Central memory CD4-positive, alpha-beta T cell (primary cell): ENCODE measurements around the gene FAM78A.

Source experiments
- DNase-seq: peaks from one replicate; pipeline ENCODE4 v3.0.0; 2022

Gene FAM78A

GRCh38 chr9:131302244-131303075 is 26.1 kb upstream of the FAM78A start:
- DNase-seq, result no peak

DNA sequence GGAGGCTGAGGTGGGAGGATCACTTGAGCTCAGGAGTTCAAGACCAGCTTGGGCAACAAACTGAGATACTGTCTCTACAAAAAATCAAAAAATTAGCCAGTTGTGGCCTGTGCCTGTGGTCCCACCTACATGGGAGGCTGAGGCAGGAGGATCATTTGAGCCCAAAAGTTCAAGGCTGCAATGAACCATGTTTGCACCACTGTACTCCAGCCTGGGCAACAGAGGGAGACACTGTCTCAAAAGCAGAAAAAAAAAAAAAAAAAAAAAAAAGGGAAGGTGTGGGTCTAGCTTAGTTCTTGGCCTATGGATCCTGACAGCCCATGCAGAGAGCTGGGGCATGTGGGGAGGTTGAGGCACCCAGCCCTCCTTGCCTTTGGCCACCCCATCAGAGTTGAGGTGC is 24.1 kb upstream of the FAM78A start:
- no peak for DNase-seq

- DNase-seq, result no peak
Observed at GRCh38 chr9:131299961-131300347, 23.6 kb upstream of the FAM78A start.

GRCh38 chr9:131299346-131299960 is 23.1 kb upstream of the FAM78A start:
- no peak for DNase-seq

DNA sequence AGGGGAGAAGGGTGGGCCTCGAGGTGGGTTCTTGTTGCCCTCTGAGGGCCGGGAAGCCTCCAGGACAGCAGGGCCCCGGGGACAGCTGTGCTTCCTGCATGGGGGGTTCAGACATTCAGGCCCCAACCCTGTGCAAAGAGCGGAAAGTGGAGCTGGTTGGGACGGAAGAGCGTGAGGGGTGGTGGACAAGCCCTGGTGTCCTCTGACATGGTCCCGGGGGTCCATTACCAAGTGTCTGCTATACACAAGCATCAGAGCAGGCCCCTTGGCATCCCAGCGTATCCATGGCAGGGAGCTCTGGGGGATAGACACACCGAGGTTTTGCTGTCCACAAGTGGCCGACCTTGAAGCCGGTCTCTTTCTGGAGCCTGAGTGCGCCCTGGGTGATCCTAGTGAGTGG is 22.5 kb upstream of the FAM78A start:
- no peak for DNase-seq

GRCh38 chr9:131298341-131298740 is 22.0 kb upstream of the FAM78A start:
- DNase-seq, result no peak

DNA sequence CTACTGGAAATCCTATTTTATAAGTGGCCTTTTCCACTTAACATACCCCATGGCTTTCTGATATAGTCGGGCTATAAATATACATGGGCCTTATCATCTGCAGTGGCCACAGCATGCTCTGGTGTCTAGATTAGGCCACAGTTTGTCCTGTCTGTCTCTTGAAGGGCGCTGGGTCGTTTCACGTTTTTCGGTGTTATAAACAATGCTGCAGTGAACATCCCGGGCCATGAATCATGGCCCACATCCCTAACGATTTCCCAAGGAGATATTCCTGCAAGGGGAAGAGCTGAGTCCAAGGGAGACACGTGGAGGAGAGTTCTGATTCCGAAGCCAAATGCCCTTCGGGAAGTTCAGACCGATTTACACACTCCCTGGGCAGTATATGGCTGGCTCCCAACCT is 21.6 kb upstream of the FAM78A start:
- no peak for DNase-seq

DNA sequence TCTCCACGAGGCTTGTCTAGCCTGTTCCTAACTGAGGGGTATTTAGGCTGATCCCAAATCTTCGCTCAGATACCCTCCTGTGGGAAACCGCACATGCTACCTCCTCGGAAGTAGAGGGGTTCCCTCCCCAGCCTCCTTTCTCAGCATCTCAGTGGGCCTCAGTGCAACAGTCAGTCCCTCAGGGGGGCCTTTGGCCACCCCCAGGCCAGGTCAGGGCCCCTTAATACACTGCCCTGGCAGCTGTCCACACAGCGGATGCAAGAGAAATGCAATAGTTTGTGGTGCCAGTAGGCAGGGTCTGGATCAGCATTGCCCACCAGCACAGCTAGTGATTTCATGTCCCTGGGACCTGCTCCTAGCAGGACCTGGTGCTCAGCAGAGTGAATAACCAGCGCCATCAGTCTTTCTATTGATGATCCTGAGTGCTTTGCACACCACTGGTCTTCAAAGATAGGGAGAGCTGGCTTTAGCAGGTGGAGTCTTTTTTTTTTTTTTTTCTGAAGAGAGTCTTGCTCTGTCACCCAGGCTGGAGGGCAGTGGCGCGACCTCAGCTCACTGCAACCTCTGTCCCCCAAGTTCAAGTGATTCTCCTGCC is 20.7 kb upstream of the FAM78A start:
- DNase-seq, result no peak

GRCh38 chr9:131296460-131296859 is 20.1 kb upstream of the FAM78A start:
- no peak for DNase-seq

- DNase-seq, result no peak
Observed at GRCh38 chr9:131292937-131293336, 16.6 kb upstream of the FAM78A start.

GRCh38 chr9:131291795-131292315 is 15.5 kb upstream of the FAM78A start:
- DNase-seq, result no peak

DNA sequence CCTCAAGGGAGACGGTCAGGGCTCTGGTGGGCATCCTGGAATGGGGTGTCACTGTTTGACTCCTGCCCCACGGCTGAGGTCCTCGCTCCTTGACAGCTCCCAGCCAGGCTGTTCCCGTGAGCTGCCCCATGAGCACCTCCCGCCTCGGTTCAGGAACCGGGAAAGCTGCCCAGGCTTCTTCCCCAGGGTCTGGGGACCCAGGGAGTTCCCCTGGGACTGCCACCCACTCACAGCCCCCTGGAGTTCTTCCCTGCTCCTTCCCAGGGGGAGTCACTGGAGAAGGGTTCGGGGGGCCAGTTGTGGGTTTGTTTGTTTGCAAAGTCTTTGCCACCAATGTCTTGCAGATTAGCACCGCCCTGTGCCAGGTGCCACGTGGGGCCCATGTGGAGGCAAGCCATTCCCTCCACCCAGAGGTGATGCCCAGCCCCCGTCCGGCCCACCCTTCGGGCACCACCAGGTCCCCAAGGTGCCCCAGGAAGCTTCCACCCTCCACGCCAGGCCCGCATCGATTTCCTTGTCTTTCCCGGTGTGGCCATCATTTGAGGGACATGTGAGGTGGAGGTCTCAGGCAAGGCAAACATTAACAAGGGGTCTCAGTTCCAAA is 14.6 kb upstream of the FAM78A start:
- no peak for DNase-seq

DNA sequence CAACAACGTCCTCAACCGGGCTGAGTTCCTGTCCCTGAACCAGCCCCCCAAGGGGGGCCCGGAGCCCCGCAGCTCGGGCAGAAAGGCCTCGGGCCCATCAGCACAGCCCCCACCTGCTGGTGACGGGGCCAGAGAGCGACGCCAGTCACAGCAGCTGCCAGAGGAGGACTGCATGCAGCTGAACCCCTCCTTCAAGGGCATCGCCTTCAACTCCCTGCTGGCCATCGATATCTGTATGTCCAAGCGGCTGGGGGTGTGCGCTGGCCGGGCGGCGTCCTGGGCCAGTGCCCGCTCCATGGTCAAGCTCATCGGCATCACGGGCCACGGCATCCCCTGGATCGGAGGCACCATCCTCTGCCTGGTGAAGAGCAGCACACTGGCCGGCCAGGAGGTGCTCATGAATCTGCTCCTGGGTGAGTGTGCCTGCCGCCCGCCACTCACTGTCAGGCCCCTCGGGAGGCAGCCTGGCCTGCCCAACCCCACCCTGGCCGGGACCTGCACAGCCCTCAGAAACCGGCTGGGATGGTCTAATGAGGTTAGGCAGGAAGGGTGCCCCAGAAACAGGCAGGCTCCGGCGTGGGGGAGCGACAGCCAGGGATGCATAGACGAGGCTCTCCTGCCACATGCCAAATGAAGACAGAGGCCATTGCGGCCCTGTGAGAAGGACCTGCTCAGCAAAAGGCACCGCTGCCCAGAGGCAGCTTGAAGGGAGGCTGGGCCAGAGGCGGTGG is 13.9 kb upstream of the FAM78A start:
- DNase-seq, result no peak

DNA sequence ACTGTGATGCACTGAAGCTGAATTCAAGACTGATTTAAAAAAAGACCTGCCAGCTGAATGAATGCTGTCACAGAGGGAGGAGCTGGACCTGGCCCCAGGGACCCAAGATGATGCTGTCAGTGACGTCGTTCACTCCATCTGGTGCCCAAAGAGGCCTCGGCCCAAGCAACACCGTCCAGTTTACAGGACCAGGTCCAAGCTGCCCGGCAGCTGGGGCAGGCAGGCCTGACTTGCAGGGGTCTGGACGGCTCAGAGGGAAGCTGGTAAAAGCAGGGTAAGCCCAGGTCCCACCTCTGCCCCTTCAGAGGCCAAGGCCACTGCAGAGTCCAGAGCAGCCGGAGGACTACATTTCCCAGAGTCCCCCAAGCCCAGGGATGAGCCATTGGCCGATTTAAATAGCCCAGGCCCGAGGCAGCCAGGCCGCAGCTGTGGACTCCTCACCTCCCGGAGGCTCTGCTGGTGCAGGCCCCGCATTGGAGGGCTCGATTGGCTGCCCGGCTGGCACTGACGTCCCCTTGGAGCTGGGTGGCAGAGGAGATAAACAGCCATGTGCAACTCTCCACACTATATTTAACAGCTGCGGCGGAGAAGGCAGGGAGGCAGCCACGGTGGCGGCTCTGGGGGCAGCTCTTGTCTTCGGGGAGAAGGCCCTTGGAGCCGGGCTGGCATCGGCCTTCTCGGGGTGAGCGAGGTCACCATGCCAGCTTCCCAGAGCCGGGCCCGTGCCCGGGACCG is 13.2 kb upstream of the FAM78A start, which contains the start of gene PLPP7:
Gene PLPP7 (plus strand): TSS at position 423 of the 735 bp plus-strand sequence. CDS start 275 bp downstream, at position 698.
- DNase-seq, result no peak

- DNase-seq, result no peak
Observed at GRCh38 chr9:131288217-131288616, 11.9 kb upstream of the FAM78A start.

- no peak for DNase-seq
Observed at GRCh38 chr9:131287359-131287758, 11.0 kb upstream of the FAM78A start.

DNA sequence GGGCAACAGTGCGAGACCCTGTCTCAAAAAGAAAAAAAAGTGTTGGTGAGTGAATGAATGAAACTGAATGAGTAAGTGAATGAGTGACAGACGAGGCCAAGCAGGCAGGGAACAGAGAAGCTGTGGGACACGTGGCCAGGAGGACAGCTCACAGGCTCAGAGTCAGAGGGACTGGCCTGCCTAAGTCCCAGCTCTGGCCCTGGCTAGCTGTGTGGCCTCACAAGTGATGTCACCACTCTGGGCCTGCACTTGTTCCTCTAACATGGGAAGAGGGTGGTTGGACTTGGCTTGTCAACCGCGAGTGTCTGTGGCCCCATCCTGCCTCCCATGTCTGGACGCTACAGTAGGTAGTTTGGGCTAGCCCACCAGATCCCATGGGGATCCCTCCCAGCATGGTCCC is 8.5 kb upstream of the FAM78A start:
- DNase-seq, result no peak

DNA sequence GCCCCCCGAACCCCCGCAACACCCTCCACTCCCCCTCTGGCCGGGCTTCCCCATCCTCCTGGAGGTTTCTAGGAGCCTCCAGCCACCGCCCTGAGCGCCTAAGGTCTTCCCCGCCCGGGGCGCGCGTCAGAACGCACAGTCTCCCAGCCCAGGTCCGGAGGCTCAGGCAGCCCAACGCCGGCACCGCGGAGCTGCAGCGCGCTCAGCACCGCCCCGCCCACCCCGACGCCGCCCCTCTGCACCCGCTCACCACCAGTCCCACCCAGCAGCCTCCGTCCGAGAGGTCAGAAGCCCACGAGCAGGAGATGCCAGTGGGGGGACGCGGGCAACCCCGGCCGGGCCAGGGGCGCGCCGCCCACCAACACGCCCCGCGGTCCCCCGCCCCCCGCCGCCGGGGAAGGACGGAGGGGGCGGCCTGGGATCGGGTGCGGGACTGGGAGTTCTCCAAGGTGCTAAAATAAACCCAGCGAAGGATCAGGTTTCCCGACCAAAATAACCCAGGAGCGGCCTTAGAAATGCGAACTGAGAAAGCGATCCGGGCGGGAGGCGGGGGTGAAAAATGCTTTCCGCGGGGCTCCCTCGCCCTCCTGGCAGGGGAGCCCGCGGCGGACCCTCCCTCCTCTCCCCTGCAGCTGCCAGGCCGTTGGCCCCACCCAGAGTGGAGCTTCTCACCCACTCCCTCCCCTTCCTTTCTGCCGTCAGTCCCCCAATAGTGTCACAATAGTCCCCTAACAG is 6.5 kb upstream of the FAM78A start:
- DNase-seq, result no peak

GRCh38 chr9:131282175-131282574 is 5.9 kb upstream of the FAM78A start:
- no peak for DNase-seq

DNA sequence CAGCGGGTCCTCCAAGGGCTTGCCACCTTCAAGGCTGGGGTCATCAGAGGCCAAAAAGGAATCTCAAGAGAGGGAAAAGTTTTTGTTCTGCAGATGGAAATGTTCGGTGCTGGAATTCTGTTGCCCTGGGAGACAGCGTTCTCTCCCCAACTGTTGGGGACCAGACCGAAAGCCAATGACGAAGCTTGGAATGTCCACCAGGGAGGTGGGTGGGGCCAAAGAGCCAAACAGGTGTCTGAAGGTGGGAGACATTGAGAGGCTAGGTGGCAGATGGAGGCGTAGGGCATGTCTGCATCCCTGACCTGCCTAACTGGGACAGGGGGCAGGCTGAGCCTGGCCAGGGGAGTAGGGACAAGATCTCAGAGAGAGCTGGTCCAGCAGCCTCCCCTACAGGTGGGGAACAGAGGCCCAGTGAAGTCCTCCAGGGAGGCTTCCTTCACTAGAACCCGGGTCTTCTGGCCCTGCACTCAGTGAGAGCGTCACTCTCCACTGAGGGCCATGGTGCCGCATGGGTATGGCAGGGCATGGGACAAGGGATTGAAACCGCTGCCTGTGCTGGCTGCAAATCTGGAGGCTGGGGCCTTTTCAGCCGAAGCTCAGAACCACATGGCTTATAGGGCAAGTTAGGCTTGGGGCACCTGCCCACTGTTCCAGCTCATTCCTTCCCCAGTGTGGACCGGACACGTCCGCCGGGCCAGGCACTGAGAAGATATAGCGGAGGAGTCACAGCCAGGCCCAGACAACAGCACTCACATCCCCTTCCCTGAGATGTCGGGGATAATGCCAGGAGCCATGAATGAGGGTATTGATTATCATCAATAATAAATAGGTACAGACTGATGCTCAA is 5.0 kb upstream of the FAM78A start:
- no peak for DNase-seq
